GM18870 (cell line): ENCODE data around the gene KLHL22.
"Not testable (repeated sequence)": the region's sequence is repeated elsewhere in the genome, so short reads cannot be mapped to it uniquely, and the experiment has no call there.

Experiments used
- ATAC-seq: cut with Tn5 transposase; IDR thresholded peaks from one replicate; pipeline ENCODE4 v1.9.1; 2021; ENCODE audit warnings: moderate library complexity; ENCODE audit not compliant: unreplicated experiment

KLHL22 gene

GRCh38 chr22:20423008-20423905, 72.3 kb downstream of the KLHL22 start:
- no peak for ATAC-seq

GRCh38 chr22:20422271-20423007, 73.2 kb downstream of the KLHL22 start:
- no peak for ATAC-seq

GRCh38 chr22:20421507-20421874, 74.1 kb downstream of the KLHL22 start:
- ATAC-seq: no peak

GRCh38 chr22:20420157-20420842, 75.3 kb downstream of the KLHL22 start:
- no peak for ATAC-seq

- ATAC-seq: no peak
These were observed 76.0 kb downstream of the KLHL22 start for GRCh38 chr22:20419664-20419951.

- ATAC-seq: no peak
These were observed 77.3 kb downstream of the KLHL22 start for GRCh38 chr22:20418211-20418788.

- ATAC-seq: not testable (repeated sequence)
These were observed 79.9 kb downstream of the KLHL22 start for GRCh38 chr22:20415699-20416098.

- ATAC-seq: not testable (repeated sequence)
These were observed 80.4 kb downstream of the KLHL22 start for GRCh38 chr22:20415241-20415640.

- no peak for ATAC-seq
These were observed 81.1 kb downstream of the KLHL22 start for GRCh38 chr22:20414450-20414849.

- ATAC-seq: no peak
These were observed 81.5 kb downstream of the KLHL22 start for GRCh38 chr22:20414059-20414440.

GRCh38 chr22:20413217-20414058, 82.2 kb downstream of the KLHL22 start:
- no peak for ATAC-seq

GRCh38 chr22:20412474-20413216, 83.0 kb downstream of the KLHL22 start:
- no peak for ATAC-seq

- not testable (repeated sequence) for ATAC-seq
These were observed 86.2 kb downstream of the KLHL22 start for GRCh38 chr22:20409385-20409784.

GRCh38 chr22:20408891-20409290, 86.7 kb downstream of the KLHL22 start:
- ATAC-seq: no peak

GRCh38 chr22:20407829-20408228, 87.8 kb downstream of the KLHL22 start:
- no peak for ATAC-seq

- ATAC-seq: no peak
These were observed 88.7 kb downstream of the KLHL22 start for GRCh38 chr22:20406686-20407408.

- ATAC-seq: no peak
These were observed 89.5 kb downstream of the KLHL22 start for GRCh38 chr22:20405931-20406685.

GRCh38 chr22:20405291-20405930, 90.2 kb downstream of the KLHL22 start:
- ATAC-seq: no peak
